ENCODE data around the gene GSTO2. TPM values are rescaled to one million over a fixed set of nuclear protein-coding genes. Genes with fewer than 3 reads are reported as not detected.

Gene GSTO2
- total and polyA plus RNA-seq, 12 donors: 0.25 to 1.6 (median 0.94) TPM

GRCh38 chr10:104339469-104340110 is 70.6 kb downstream of the GSTO2 start:
- H3K27me3 ChIP-seq: no peaks in the 10 kb centered on the region
- peak; percentile 13 to 73 (median 46) for ATAC-seq
- TF ChIP-seq CTCF (IDR thresholded peaks at IDR 0.05): no peak
- H3K36me3 ChIP-seq: peaks cover 0 to 9% (median 0%) of the 10 kb centered on the region in 9 donors
- no peaks in the 10 kb centered on the region for H3K9me3 ChIP-seq
- peak overlapping the region; percentile 86 to 98 (median 92) for H3K4me3 ChIP-seq
- peaks cover 0 to 66% (median 58%) of the 10 kb centered on the region in 9 donors for H3K4me1 ChIP-seq
- DNase-seq: peak in 1 of 2 donors; percentile 90
- WGBS, 2 donors: 2 to 3% methylated on average over 11 of the region's 11 CpGs
- H3K27ac ChIP-seq: peak overlapping the region; percentile 92 to 100 (median 99)
- intact Hi-C loops (cut with DNase I): loop anchor here in 9 of 10 donors (1.0 to 10.0 kb wide), 9 partner anchors 29 to 455 kb away; partner anchors contain the start of gene STN1 (in 1 of the 9)

- Histone ChIP-seq H3K4me1 (peaks cover 0 to 63% (median 54%) of the 10 kb centered on the region in 9 donors), H3K36me3 (peaks cover 0 to 5% (median 0%) of the 10 kb centered on the region in 9 donors), H3K4me3 (peak overlapping the region in 9 of 10 donors; percentile 86 to 98 (median 92)), H3K9me3 (no peaks in the 10 kb centered on the region), H3K27me3 (no peaks in the 10 kb centered on the region), H3K27ac (peak overlapping the region; percentile 92 to 100 (median 99))
- intact Hi-C loops (cut with DNase I): loop anchor here in 3 of 10 donors (5.0 to 10.0 kb wide), 2 partner anchors 33 to 455 kb away; no protein-coding TSS in a partner anchor
- ATAC-seq: peak in 2 of 8 donors; percentile 7 to 28
- WGBS, 2 donors: 5 to 7% methylated on average over 4 of the region's 4 CpGs
- no peak for DNase-seq
- no peak for TF ChIP-seq CTCF (IDR thresholded peaks at IDR 0.05)
Measured at GRCh38 chr10:104340111-104340526, 71.1 kb downstream of the GSTO2 start.

DNA sequence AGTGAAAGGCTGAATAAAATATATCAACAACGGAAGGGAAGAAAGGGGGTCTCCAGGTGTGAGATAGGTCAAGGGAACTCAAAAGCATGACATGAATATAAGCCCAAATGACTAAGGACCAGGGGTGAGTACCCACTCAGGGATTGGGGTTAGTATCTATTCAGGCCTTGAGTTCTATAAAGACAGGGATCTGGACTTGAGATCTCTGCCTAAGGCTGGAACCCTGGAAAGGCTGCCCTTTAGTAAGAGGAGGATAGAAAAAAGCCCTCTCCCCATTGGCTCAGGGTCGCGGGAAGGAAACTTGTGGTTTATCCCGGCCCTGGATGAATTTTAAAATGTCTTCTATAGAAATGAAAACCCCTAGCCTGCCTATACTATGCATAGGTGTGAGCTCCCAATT is 71.7 kb downstream of the GSTO2 start:
- H3K36me3 ChIP-seq: peaks cover 0 to under 1% (median 0%) of the 10 kb centered on the region in 9 donors
- H3K4me1 ChIP-seq: peaks cover 0 to 58% (median 49%) of the 10 kb centered on the region in 9 donors
- no peaks in the 10 kb centered on the region for H3K27me3 ChIP-seq
- no peak for ATAC-seq
- DNase-seq: no peak
- H3K9me3 ChIP-seq: no peaks in the 10 kb centered on the region
- WGBS, 2 donors: 65 to 70% methylated on average over 4 of the region's 4 CpGs
- no peak for TF ChIP-seq CTCF (IDR thresholded peaks at IDR 0.05)
- intact Hi-C loops (cut with DNase I): loop anchor here in 3 of 10 donors (5.0 to 10.0 kb wide), 2 partner anchors 33 to 456 kb away; no protein-coding TSS in a partner anchor
- H3K27ac ChIP-seq: peak overlapping the region; percentile 92 to 100 (median 99)
- peak overlapping the region in 3 of 10 donors; percentile 86 to 97 (median 91) for H3K4me3 ChIP-seq

DNA sequence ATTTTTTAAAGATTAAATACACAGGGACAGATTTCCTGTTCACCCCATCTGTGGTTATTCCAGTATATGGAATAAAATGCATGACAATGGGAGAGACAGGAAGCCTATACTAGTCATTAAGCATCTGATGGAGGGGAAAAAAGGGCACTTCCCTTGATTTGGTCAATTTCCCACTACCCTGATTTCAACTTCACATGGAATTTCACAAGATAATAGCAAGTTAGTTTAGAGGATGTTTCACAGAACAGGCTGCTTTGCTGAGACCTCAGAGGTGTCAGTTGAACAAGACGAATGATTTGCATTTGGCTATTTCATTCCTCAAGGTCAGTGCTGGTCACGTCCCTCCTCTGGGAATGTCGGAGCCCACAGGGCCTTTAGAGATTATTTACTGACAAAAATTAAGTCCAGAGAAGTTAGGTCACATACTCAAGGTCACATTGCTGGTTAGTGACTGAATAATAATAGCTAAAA is 74.0 kb downstream of the GSTO2 start:
- Histone ChIP-seq H3K4me3 (no peak overlapping the region), H3K36me3 (no peaks in the 10 kb centered on the region), H3K27me3 (no peaks in the 10 kb centered on the region), H3K9me3 (no peaks in the 10 kb centered on the region), H3K27ac (peak overlapping the region in 9 of 10 donors; percentile 17 to 99 (median 54)), H3K4me1 (peaks cover 0 to 52% (median 37%) of the 10 kb centered on the region in 9 donors)
- ATAC-seq (no peak), DNase-seq (no peak)
- 14 to 23% methylated on average over 3 of the region's 3 CpGs for WGBS, 2 donors
- intact Hi-C loops (cut with DNase I): loop anchor here in 3 of 10 donors (5.0 to 10.0 kb wide), 2 partner anchors 36 to 458 kb away; no protein-coding TSS in a partner anchor
- no peak for TF ChIP-seq CTCF (IDR thresholded peaks at IDR 0.05)
